Measurements from ENCODE around the gene PRR12. TPM values are rescaled to one million over a fixed set of nuclear protein-coding genes. Genes with fewer than 3 reads are reported as not detected.

PRR12 gene
- total RNA-seq, 2 experiments from 2014 or later = 34.8 to 46.5 TPM

DNA sequence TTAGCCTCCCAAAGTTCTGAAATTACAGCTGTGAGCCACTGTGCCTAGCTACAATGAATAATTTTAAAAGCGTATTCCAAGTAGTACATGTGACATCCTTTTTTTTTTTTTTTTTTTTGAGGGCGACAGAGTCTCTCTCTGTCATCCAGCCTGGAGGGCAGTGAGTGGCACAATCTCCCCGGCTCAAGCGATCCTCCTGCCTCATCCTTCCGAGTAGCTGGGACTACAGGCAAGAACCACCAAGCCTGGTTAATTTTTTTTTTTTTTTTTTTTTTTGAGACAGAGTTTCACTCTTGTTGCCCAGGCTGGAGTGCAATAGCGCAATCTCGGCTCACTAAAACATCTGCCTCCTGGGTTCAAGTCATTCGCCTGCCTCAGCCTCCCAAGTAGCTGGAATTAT is 3.8 kb upstream of the PRR12 start:
- H3K27me3 Mint-ChIP-seq = peaks cover 4% of the 10 kb centered on the region
- ATAC-seq = no peak
- CTCF ChIA-PET = interaction anchor here (1.1 to 1.3 kb wide), 2 partner anchors 85 to 90 kb away, joined by 3 read pairs; no protein-coding TSS in a partner anchor
- no peak overlapping the region for H3K27ac Mint-ChIP-seq
- DNase-seq = no peak
- peaks cover 15% of the 10 kb centered on the region for H3K4me1 Mint-ChIP-seq
- no peak overlapping the region for H3K4me3 Mint-ChIP-seq
- H3K9me3 Mint-ChIP-seq (ENCODE audit: low read depth) = no peaks in the 10 kb centered on the region
- H3K36me3 Mint-ChIP-seq = no peaks in the 10 kb centered on the region

DNA sequence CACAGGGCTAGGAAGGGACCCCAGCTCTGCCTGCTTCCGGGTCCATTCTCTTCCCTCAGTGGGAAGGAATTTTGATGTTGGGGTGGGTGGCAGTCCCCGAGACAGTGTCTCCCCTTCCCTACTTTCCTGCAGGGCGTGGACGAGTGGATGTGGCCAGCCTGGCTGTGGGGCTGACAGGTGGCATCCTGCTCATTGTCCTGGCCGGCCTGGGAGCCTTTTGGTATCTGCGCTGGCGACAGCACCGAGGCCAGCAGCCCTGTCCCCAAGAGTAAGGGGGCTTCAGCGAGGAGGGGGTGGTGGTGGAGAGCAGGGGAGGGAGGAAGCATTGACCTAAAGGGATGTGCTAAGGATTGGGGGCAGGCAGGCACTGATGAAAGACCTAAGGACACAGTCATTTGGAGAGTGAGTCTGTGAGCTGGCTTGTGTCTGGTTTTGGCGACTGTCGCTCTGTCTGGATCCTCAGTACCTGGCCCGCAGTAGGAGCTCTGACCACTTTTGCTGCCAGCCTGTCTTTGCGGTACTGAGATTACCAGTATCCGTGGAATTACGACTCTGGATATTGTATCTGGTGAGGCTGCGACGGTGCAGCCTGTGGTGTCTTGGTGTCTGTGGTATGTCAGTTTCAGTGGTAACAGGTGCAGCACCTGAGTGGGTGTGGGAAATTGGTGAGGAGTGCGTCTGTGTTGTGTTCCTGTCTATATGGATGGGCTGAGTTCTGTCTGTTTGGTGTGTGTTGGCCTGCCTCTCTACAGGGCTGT is 2.4 kb upstream of the PRR12 start:
- CTCF ChIA-PET = interaction anchor here (1.4 to 3.2 kb wide), 3 partner anchors 18 to 88 kb away, joined by 3 to 13 read pairs (median 3); no protein-coding TSS in a partner anchor
- peaks cover 22% of the 10 kb centered on the region for H3K4me1 Mint-ChIP-seq
- H3K27me3 Mint-ChIP-seq = peaks cover 4% of the 10 kb centered on the region
- DNase-seq (no peak), ATAC-seq (no peak)
- H3K4me3 Mint-ChIP-seq = no peak overlapping the region
- H3K9me3 Mint-ChIP-seq (ENCODE audit: low read depth) = no peaks in the 10 kb centered on the region
- peaks cover 3% of the 10 kb centered on the region for H3K36me3 Mint-ChIP-seq
- no peak overlapping the region for H3K27ac Mint-ChIP-seq

DNA sequence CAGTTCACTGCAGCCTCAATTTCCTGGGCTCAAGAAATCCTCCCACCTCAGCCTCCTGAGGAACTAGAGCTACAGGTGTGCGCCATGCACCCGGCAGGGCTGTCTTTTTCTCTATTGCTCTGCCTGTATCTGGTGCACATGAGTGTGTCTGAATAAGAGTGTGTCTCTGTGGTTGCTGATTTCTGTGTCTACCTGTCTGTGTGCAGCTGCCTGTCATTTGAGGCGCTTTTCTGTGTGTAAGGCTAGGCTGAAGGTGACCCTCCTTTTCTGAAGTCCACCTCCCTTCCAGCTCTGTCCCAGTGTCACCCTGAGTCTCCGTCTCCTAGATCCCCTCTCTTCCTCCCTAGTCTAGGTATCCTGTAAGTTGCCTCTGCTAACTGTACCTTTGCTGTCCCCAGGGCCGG is 1.5 kb upstream of the PRR12 start:
- Mint-ChIP-seq H3K9me3 (ENCODE audit: low read depth) (no peaks in the 10 kb centered on the region), H3K36me3 (peaks cover 10% of the 10 kb centered on the region), H3K27ac (no peak overlapping the region), H3K4me3 (no peak overlapping the region), H3K27me3 (peaks cover 4% of the 10 kb centered on the region), H3K4me1 (peaks cover 30% of the 10 kb centered on the region)
- DNase-seq (peak; percentile 46), ATAC-seq (no peak)
- CTCF ChIA-PET = interaction anchor here (0.6 to 3.2 kb wide), 9 partner anchors 10 to 113 kb away, joined by 3 to 16 read pairs (median 4); partner anchors contain the start of genes NOSIP, PRRG2 and RRAS

DNA sequence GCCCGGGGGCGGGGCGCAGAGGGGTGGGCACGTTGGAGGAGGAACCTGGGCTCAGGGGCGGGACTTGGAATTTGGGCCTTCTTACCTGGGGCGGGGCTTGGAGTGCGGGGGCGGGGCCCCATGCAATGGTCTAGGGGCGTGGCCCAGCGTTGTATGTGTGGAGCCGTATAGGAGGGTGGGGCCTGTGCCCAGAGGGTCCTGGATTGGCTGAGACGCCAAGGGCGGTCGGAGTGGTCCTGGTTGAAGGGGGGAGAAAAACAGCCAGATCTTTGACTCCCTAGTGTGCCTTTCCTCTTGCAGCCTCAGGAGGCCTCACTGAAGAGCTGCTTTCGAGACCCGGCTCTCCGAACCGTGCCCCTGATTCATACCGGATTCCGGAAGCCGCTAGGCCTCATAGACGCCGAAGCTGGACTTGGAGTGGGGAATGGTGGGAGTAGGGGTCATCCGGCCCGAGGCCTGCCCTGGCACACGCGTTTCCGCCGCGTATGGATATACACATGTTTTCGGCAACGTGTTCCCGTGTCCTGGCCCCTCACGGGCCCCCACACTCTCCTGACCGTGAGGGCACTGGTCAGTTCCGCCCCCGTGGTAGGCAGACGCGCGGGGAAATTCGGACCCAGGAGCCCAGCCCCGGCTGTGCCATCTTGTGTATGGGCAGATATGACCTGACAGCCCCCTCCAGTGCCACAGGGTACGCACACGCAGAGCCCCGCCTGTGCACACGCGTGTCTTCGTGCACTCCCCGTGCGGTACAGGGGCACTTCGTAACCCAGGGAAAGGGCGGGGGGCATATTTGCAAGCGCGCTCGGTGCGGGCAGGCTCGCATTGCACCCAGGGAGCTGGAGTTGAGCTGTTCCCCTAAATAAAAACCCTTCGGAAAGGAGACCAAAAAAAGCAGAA is 661 bp upstream of the PRR12 start:
- ATAC-seq (peak; percentile 85), DNase-seq (peak; percentile 98)
- Mint-ChIP-seq H3K4me3 (peak overlapping the region; percentile 87), H3K36me3 (peaks cover 13% of the 10 kb centered on the region), H3K4me1 (peaks cover 30% of the 10 kb centered on the region), H3K9me3 (ENCODE audit: low read depth) (no peaks in the 10 kb centered on the region), H3K27me3 (peaks cover 4% of the 10 kb centered on the region), H3K27ac (peak overlapping the region; percentile 89)
- CTCF ChIA-PET = interaction anchor here (1.1 to 3.2 kb wide), 11 partner anchors 11 to 114 kb away, joined by 3 to 16 read pairs (median 4); partner anchors contain the start of genes NOSIP, PRRG2 and RRAS

DNA sequence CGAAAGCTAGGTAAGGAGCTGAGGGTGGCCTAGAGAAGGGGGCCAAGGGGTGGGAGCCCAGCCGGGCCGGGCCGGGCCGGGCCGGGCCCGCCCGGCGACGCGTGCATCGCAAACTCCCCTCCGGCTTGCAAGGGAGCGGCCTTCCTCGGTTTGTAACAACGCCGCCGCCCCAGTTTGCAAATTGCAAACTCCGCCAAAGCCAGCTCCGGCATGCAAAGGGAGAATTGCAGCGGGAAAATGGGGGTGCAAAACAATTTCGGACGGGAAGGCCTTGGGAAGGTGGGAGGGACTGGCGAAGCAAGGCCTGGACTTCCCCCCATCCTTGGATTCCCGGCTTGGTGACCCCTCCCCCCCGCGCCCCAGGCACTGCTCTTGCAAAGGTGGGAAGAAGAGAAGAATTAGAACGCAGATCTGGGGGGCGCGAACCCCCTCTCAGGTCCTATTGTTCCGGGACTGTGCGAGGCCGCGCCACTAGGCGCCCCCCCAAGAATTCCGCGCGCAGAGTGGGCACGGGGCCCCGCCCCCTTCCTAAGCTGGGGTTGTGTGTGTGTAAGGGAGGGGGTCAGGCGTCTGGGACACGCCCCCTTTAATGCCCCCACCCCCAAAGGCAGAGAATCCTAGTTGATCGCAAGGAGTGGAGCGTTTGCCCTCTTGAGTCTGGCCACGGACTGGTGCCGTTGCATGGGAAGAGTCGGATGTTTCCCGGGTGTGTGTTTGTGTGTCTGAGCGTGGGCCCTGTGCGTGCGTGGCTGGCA is 926 bp downstream of the PRR12 start:
- ATAC-seq (no peak), DNase-seq (peak; percentile 71)
- CTCF ChIA-PET = interaction anchor here (0.7 to 2.0 kb wide), 4 partner anchors 12 to 51 kb away, joined by 3 to 10 read pairs (median 3); partner anchors contain the start of gene SCAF1

DNA sequence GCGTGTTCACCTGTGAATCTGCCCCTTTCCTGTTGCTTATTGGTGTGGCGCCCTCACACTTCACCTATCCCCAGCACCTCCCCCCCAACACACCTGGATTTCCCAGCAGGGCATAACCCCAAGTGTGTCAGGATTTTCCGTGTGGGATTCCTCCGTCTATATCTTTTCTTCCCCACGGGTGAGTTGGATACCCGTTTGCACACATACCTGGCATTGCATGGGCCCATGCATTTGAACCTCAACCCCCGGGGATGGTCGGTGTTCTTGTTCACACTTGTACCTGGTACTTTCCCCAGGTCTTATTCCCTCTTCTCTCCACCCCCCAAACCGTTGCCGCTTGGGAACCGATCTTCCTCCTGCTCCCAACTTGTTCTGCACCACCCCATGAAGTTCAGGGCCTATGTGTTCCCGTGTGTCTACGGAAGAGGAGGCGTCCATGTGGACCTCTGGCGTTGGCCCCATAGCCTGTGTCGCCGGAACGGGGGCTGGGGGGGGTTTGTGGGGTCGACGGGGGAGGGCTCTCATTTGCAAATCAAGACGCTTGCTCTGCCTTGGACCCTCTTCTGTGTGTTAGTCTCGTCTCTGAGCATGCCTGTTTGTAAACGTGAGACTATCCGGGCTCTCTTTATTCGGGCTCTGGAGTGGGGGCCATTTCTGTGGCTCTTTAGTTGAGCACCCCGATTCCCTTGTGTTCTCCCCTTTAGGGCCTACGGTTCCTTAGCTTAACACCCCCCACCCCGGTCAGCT is 1.7 kb downstream of the PRR12 start:
- CTCF ChIA-PET = interaction anchor here (0.7 to 2.0 kb wide), 11 partner anchors 12 to 88 kb away, joined by 3 to 10 read pairs (median 3); partner anchors contain the start of genes PRMT1, PRRG2 and SCAF1
- H3K27ac Mint-ChIP-seq = peak overlapping the region; percentile 78
- H3K4me1 Mint-ChIP-seq = peaks cover 30% of the 10 kb centered on the region

More for the DNA sequence above, 926 bp downstream of the PRR12 start:
- Mint-ChIP-seq H3K9me3 (ENCODE audit: low read depth) (no peaks in the 10 kb centered on the region), H3K27ac (peak overlapping the region; percentile 89), H3K27me3 (peaks cover 4% of the 10 kb centered on the region), H3K4me3 (peak overlapping the region; percentile 87), H3K4me1 (peaks cover 30% of the 10 kb centered on the region), H3K36me3 (peaks cover 13% of the 10 kb centered on the region)

DNA sequence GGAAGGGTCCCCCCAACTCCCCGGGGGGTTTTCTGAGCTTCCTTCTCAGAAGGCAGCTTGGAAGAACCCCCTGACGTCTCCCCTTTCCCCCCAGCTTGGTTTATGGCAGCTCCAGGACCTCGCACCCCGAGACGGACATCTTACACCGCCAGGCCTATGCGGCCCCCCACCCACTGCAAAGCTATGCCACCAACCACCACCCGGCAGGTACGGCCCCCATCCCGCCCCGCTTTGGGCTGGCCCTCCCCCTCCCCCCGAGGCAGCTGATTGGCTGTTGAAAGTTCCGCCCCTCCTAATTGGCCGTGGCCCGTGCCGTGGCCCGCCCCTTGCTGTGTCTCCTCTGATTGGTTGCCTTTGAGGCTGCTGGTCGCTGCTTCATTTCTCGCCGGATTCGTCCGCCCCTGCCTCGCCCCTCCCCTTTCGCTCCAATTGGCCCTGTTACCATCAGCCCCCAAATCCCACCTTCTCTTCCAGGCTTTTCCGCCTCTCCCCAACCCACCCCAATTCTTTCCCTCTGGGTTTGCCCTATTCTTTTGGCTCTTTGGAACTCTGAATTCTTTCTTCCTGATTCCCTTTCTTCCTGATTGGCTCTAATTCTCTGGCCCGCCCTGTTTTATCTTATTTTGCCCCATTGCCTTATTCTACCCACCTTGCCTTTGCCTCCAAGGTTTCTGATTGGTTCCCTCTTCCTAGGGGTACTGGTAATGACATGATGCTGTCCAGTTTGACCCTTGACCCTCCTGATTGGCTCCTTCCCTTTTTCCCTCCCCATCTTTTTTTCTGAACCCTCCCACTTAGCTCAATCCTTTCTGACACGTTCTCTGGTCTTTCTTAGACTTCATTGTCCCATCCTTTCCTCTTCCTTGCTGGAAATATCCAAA is 2.5 kb downstream of the PRR12 start:
- ATAC-seq = peak; percentile 63
- H3K9me3 Mint-ChIP-seq (ENCODE audit: low read depth) = no peaks in the 10 kb centered on the region
- H3K4me3 Mint-ChIP-seq = peak overlapping the region; percentile 87
- peak; percentile 97 for DNase-seq
- H3K27ac Mint-ChIP-seq = peak overlapping the region; percentile 78
- peaks cover 26% of the 10 kb centered on the region for H3K4me1 Mint-ChIP-seq
- CTCF ChIA-PET = interaction anchor here (0.8 to 2.0 kb wide), 10 partner anchors 12 to 88 kb away, joined by 3 to 10 read pairs (median 3); partner anchors contain the start of genes PRMT1, PRRG2 and SCAF1
- peaks cover 15% of the 10 kb centered on the region for H3K36me3 Mint-ChIP-seq
- peaks cover 2% of the 10 kb centered on the region for H3K27me3 Mint-ChIP-seq

More for the DNA sequence above, 1.7 kb downstream of the PRR12 start:
- Mint-ChIP-seq H3K4me3 (peak overlapping the region; percentile 87), H3K9me3 (ENCODE audit: low read depth) (no peaks in the 10 kb centered on the region), H3K27me3 (peaks cover 4% of the 10 kb centered on the region), H3K36me3 (peaks cover 13% of the 10 kb centered on the region)
- DNase-seq (peak; percentile 52), ATAC-seq (no peak)

DNA sequence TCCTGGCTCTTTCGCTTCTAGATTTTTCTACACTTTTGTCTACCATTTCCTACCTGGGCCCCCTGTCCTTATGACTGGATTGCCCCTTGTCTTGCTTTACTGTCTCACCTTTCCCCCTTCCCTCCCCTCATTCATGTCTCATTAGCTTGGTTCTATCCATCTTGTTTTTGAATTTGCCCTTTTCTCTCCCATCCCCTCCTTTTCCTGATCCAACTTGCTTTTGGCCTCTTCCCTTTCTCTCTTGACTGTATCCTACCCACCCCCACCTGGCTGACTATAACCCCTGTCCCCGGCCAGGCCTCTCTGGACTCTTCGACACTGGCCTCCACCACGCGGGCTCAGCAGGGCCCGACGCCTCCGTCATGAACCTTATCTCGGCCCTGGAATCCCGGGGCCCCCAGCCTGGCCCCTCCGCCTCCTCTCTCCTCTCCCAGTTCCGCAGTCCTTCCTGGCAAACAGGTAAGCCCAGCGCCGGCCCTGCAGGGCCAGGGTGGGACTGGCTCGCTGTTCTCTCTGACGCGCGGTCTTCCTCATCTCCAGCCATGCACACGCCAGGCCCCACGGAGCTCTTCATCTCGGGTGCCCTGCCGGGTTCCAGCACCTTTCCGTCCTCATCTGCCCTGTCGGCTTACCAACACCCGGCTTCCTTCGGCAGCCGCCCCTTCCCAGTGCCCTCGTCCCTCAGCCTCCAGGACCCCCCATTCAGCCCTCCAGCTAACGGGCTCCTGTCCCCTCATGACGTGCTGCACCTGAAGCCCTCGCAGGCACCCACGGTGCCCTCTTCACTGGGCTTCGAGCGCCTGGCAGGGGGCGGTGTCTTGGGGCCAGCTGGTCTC is 3.4 kb downstream of the PRR12 start:
- ATAC-seq (no peak), DNase-seq (no peak)
- CTCF ChIA-PET = interaction anchor here (0.8 to 1.8 kb wide), 2 partner anchors 79 to 88 kb away, joined by 3 to 6 read pairs; no protein-coding TSS in a partner anchor
- H3K36me3 Mint-ChIP-seq = peaks cover 18% of the 10 kb centered on the region
- peak overlapping the region; percentile 78 for H3K27ac Mint-ChIP-seq
- peaks cover 22% of the 10 kb centered on the region for H3K4me1 Mint-ChIP-seq
- no peaks in the 10 kb centered on the region for H3K27me3 Mint-ChIP-seq
- H3K4me3 Mint-ChIP-seq = peak overlapping the region; percentile 87
- H3K9me3 Mint-ChIP-seq (ENCODE audit: low read depth) = no peaks in the 10 kb centered on the region

DNA sequence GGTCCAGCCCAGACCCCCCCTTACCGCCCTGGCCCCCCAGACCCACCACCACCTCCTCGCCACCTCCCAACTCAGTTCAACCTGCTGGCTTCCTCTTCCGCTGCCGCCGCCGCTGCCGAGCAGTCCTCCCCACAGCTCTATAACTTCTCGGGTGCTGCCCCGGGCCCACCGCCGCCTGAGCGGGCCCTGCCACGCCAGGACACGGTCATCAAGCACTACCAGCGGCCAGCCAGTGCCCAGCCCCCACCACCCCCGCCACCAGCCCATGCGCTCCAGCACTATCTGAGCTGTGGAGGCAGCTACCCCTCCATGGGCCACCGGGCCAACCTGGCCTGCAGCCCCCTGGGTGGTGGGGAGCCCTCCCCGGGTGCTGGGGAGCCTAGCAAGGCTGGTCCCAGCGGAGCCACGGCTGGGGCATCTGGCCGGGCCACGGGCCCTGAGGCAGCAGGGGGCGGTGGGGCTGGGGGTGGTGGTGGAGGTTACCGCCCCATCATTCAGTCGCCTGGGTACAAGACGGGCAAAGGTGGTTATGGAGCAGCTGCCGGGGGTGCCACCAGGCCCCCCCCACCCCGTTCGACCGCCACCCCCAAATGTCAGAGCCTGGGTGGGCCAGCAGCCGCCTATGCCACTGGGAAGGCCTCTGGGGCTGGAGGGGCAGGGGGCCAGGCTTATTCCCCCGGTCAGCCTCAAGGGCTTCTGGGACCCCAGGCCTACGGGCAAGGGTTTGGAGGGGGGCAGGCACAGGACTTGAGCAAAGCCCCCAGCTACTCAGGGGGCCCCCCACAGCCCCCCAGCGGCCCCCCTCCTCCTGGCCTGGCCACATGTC is 4.2 kb downstream of the PRR12 start:
- H3K27ac Mint-ChIP-seq = no peak overlapping the region
- ATAC-seq (no peak), DNase-seq (no peak)
- peaks cover 21% of the 10 kb centered on the region for H3K36me3 Mint-ChIP-seq
- no peaks in the 10 kb centered on the region for H3K27me3 Mint-ChIP-seq
- H3K4me1 Mint-ChIP-seq = peaks cover 15% of the 10 kb centered on the region
- no peak overlapping the region for H3K4me3 Mint-ChIP-seq
- CTCF ChIA-PET = interaction anchor here (0.7 kb wide), 1 partner anchor 9 kb away, joined by 3 read pairs; no protein-coding TSS in a partner anchor
- H3K9me3 Mint-ChIP-seq (ENCODE audit: low read depth) = no peaks in the 10 kb centered on the region

DNA sequence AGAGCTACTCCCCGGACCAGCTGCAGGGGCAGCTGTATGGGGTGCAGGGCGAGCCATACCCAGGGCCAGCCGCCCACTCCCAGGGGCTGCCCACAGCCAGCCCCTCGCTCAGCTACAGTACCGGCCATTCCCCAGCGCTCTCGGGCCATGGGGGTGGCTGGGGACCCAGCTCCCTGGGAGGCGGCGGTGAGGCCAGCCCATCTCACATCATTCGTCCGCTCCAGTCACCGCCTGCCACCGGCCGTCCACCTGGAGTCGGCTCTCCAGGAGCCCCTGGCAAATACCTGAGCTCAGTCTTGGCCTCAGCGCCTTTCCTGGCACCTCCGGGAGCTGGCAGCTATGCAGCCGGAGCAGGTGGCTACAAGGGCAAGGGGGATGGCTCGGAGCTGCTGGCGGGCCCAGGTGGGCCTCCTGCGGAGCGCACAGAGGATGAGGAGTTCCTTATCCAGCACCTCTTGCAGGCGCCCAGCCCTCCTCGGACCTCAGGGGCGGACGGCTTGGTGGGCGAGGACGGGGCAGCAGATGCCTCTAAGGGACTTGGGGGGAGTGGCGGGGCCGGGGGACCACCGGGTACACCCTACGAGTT is 4.9 kb downstream of the PRR12 start:
- peaks cover 15% of the 10 kb centered on the region for H3K4me1 Mint-ChIP-seq
- DNase-seq = no peak
- ATAC-seq = no peak
- peaks cover 22% of the 10 kb centered on the region for H3K36me3 Mint-ChIP-seq
- no peak overlapping the region for H3K27ac Mint-ChIP-seq
- H3K27me3 Mint-ChIP-seq = no peaks in the 10 kb centered on the region
- no peaks in the 10 kb centered on the region for H3K9me3 Mint-ChIP-seq (ENCODE audit: low read depth)
- CTCF ChIA-PET = interaction anchor here (0.7 kb wide), 1 partner anchor 8 kb away, joined by 3 read pairs; no protein-coding TSS in a partner anchor
- no peak overlapping the region for H3K4me3 Mint-ChIP-seq
